Natural killer cell (primary cell): ENCODE data around the gene TP53TG3D. TPM values are rescaled to one million over a fixed set of nuclear protein-coding genes. Genes with fewer than 3 reads are reported as not detected.
"Not testable (repeated sequence)": the region's sequence is repeated elsewhere in the genome, so short reads cannot be mapped to it uniquely, and the experiment has no call there.

Experiments
- ATAC-seq, 3 donors: fragments of 150-1000 bp in 2 of 3; fragments of 200-7000 bp in 1 of 3; cut with Tn5 transposase; 1 replicate in 1 of 3; 2 replicates in 2 of 3; pipeline ENCODE4 v1.10.0; 2021; ENCODE audit warnings: mild to moderate bottlenecking in 2 of 3, moderate library complexity in 2 of 3
- DNase-seq, 2 donors: peaks; one replicate each; pipeline versions ENCODE4 v3.0.0 to v3.0.0-alpha.2; 2013 to 2021; ENCODE audit warnings: mixed read lengths in 1 of 2
- H3K27ac ChIP-seq: one replicate; pipeline ENCODE4 v1.5.1; 2013; ENCODE audit warnings: mild to moderate bottlenecking, low read length
- H3K27me3 ChIP-seq: one replicate; pipeline ENCODE4 v1.6.1; 2013; ENCODE audit warnings: low read length; ENCODE audit not compliant: control insufficient read depth, insufficient read depth
- H3K36me3 ChIP-seq: one replicate; pipeline ENCODE4 v1.6.1; 2013; ENCODE audit warnings: low read length; ENCODE audit not compliant: control insufficient read depth, insufficient read depth
- H3K4me1 ChIP-seq: one replicate; pipeline ENCODE4 v1.6.1; 2013; ENCODE audit warnings: low read length; ENCODE audit not compliant: control insufficient read depth, insufficient read depth
- H3K4me3 ChIP-seq: one replicate; pipeline ENCODE4 v1.5.1; 2013; ENCODE audit warnings: low read length
- H3K9me3 ChIP-seq: one replicate; pipeline ENCODE4 v1.6.1; 2013; ENCODE audit warnings: low read length; ENCODE audit not compliant: control insufficient read depth, insufficient read depth
- H3K27ac Mint-ChIP-seq, 2 donors: one replicate each; pipeline ENCODE4 v1.8.0; 2022; ENCODE audit warnings: mild to moderate bottlenecking in 2 of 2, mixed read lengths in 2 of 2, moderate library complexity in 1 of 2
- H3K27me3 Mint-ChIP-seq, 2 donors: one replicate each; pipeline ENCODE4 v1.8.0; 2022; ENCODE audit warnings: low read depth in 2 of 2, mixed read lengths in 2 of 2
- H3K36me3 Mint-ChIP-seq: one replicate; pipeline ENCODE4 v1.8.0; 2022; ENCODE audit warnings: mixed read lengths
- H3K4me1 Mint-ChIP-seq, 2 donors: one replicate each; pipeline ENCODE4 v1.8.0; 2022; ENCODE audit warnings: mixed read lengths in 2 of 2
- H3K4me3 Mint-ChIP-seq: one replicate; pipeline ENCODE4 v1.8.0; 2022; ENCODE audit warnings: mild to moderate bottlenecking, moderate library complexity, mixed read lengths
- H3K9me3 Mint-ChIP-seq, 2 donors: one replicate each; pipeline ENCODE4 v1.8.0; 2022; ENCODE audit warnings: mixed read lengths in 2 of 2
- WGBS: methylation state at CpG from one replicate; pipeline ENCODE4 v1.1.7; 2013; ENCODE audit warnings: missing lambda C conversion rate; ENCODE audit not compliant: insufficient coverage; 5-methylcytosine and 5-hydroxymethylcytosine counted together
- intact Hi-C: fragments of 100-400 bp; cut with micrococcal nuclease; formaldehyde crosslinking; loops from one replicate; pipeline ENCODE4 v1.14.2; 2022
- total RNA-seq, 4 donors: library from RNA; stranded (reverse); fragments of 120-200 nt in 1 of 4; gene quantifications; one replicate each; pipeline versions ENCODE4 v1.2.3 to v1.2.4, GENCODE V29; 2013 to 2022

TP53TG3D gene
- total RNA-seq, result under 1 TPM in 1 of 3 donors, not detected in 2; 0.56 TPM
- 0.74 TPM for total RNA-seq (2013)

GRCh38 chr16:32252986-32253385, at the start of gene TP53TG3D:
TP53TG3D (plus strand) TSS chr16:32253286; CDS start chr16:32253354, 68 bp downstream.
- H3K9me3 ChIP-seq, H3K27me3 ChIP-seq, DNase-seq, H3K27ac ChIP-seq, intact Hi-C loops, H3K27ac Mint-ChIP-seq, H3K36me3 Mint-ChIP-seq, H3K4me1 ChIP-seq, ATAC-seq, H3K4me3 Mint-ChIP-seq, H3K4me1 Mint-ChIP-seq, H3K4me3 ChIP-seq, H3K36me3 ChIP-seq, H3K9me3 Mint-ChIP-seq, H3K27me3 Mint-ChIP-seq: not testable (repeated sequence)
- no CpG with 5 or more reads among the region's 26 CpGs for WGBS

GRCh38 chr16:32253507-32253906, 421 bp downstream of the TP53TG3D start:
- H3K4me1 ChIP-seq, H3K4me3 Mint-ChIP-seq, H3K9me3 Mint-ChIP-seq, intact Hi-C loops, DNase-seq, H3K4me1 Mint-ChIP-seq, H3K36me3 ChIP-seq, H3K9me3 ChIP-seq, H3K36me3 Mint-ChIP-seq, H3K27ac Mint-ChIP-seq, H3K27me3 ChIP-seq, H3K27ac ChIP-seq, H3K4me3 ChIP-seq, ATAC-seq, H3K27me3 Mint-ChIP-seq: not testable (repeated sequence)
- no CpG with 5 or more reads among the region's 20 CpGs for WGBS

GRCh38 chr16:32261526-32261925, 8.4 kb downstream of the TP53TG3D start:
- H3K27me3 Mint-ChIP-seq, H3K27me3 ChIP-seq, H3K4me1 Mint-ChIP-seq, H3K4me3 Mint-ChIP-seq, H3K27ac Mint-ChIP-seq, H3K9me3 ChIP-seq, intact Hi-C loops, H3K4me3 ChIP-seq, ATAC-seq, H3K27ac ChIP-seq, H3K36me3 ChIP-seq, H3K36me3 Mint-ChIP-seq, H3K4me1 ChIP-seq, DNase-seq, H3K9me3 Mint-ChIP-seq: not testable (repeated sequence)
- 89% methylated on average over 4 of the region's 5 CpGs for WGBS

- H3K27ac ChIP-seq, DNase-seq, H3K9me3 Mint-ChIP-seq, intact Hi-C loops, H3K27me3 Mint-ChIP-seq, H3K36me3 ChIP-seq, H3K4me1 ChIP-seq, H3K4me1 Mint-ChIP-seq, H3K4me3 ChIP-seq, ATAC-seq, H3K27me3 ChIP-seq, H3K36me3 Mint-ChIP-seq, H3K27ac Mint-ChIP-seq, H3K9me3 ChIP-seq, H3K4me3 Mint-ChIP-seq: not testable (repeated sequence)
- whole genome bisulfite sequencing, result 87% methylated on average over 9 of the region's 10 CpGs
These were observed 10.5 kb downstream of the TP53TG3D start for GRCh38 chr16:32263552-32263951.

GRCh38 chr16:32281910-32282309, 28.8 kb downstream of the TP53TG3D start:
- H3K27ac Mint-ChIP-seq, H3K4me1 Mint-ChIP-seq, intact Hi-C loops, H3K4me3 Mint-ChIP-seq, H3K36me3 ChIP-seq, H3K4me3 ChIP-seq, ATAC-seq, H3K4me1 ChIP-seq, H3K9me3 ChIP-seq, H3K9me3 Mint-ChIP-seq, DNase-seq, H3K27me3 ChIP-seq, H3K36me3 Mint-ChIP-seq, H3K27ac ChIP-seq, H3K27me3 Mint-ChIP-seq: not testable (repeated sequence)
- WGBS, result no CpG with 5 or more reads among the region's 1 CpG

GRCh38 chr16:32283024-32283423, 29.9 kb downstream of the TP53TG3D start:
- H3K9me3 ChIP-seq, H3K4me3 Mint-ChIP-seq, H3K9me3 Mint-ChIP-seq, H3K27me3 Mint-ChIP-seq, ATAC-seq, H3K36me3 Mint-ChIP-seq, H3K4me3 ChIP-seq, H3K27ac ChIP-seq, H3K27ac Mint-ChIP-seq, DNase-seq, H3K36me3 ChIP-seq, H3K4me1 ChIP-seq, H3K27me3 ChIP-seq, intact Hi-C loops, H3K4me1 Mint-ChIP-seq: not testable (repeated sequence)

- H3K27me3 ChIP-seq, H3K4me1 Mint-ChIP-seq, H3K27ac ChIP-seq, H3K36me3 ChIP-seq, H3K4me3 Mint-ChIP-seq, H3K4me1 ChIP-seq, H3K27ac Mint-ChIP-seq, H3K36me3 Mint-ChIP-seq, H3K4me3 ChIP-seq, H3K27me3 Mint-ChIP-seq, ATAC-seq, intact Hi-C loops, H3K9me3 Mint-ChIP-seq, DNase-seq, H3K9me3 ChIP-seq: not testable (repeated sequence)
- 82% methylated on average over 4 of the region's 5 CpGs for WGBS
These were observed 30.9 kb downstream of the TP53TG3D start for GRCh38 chr16:32283917-32284495.
